ENCODE measurements around the gene TRIM26. TPM values are rescaled to one million over a fixed set of nuclear protein-coding genes. Genes with fewer than 3 reads are reported as not detected.
A peak's percentile ranks its signal among the peaks of the same experiment; 100 is the strongest.

TRIM26 gene
- polyA plus RNA-seq, 3 donors = 16.4 to 26.4 (median 26.0) TPM

GRCh38 chr6:30214657-30214982 is 1.4 kb upstream of the TRIM26 start:
- Mint-ChIP-seq H3K4me3 (peak overlapping the region; percentile 96 to 99), H3K4me1 (peaks cover 40% of the 10 kb centered on the region), H3K27ac (peak overlapping the region in 6 of 7 donors; percentile 96 to 99 (median 98)), H3K27me3 (ENCODE audit: low read depth in 3 of 3) (peaks cover 0 to 2% (median 2%) of the 10 kb centered on the region in 3 donors), H3K9me3 (peaks cover 0 to 1% (median 0%) of the 10 kb centered on the region in 7 donors), H3K36me3 (peaks cover 12 to 15% of the 10 kb centered on the region in 2 donors)
- Histone ChIP-seq H3K27ac (ENCODE audit: low read depth in 1 of 2, low read length in 2 of 2) (peak overlapping the region; percentile 94 to 95), H3K9me3 (replicated peaks in 1 of 2; ENCODE audit: control insufficient read depth in 1 of 2, insufficient read depth in 1 of 2, low read length in 2 of 2) (no peaks in the 10 kb centered on the region), H3K4me3 (replicated peaks in 1 of 3; ENCODE audit: low read depth in 2 of 3, low read length in 3 of 3) (peak overlapping the region; percentile 84 to 95 (median 88)), H2AFZ (ENCODE audit: insufficient read depth, low read depth, low read length, poor library complexity, severe bottlenecking) (peak overlapping the region; percentile 95), H3K27me3 (ENCODE audit: control insufficient read depth in 2 of 2, insufficient read depth in 2 of 2, low read length in 2 of 2) (no peaks in the 10 kb centered on the region), H3K4me2 (replicated peaks; ENCODE audit: extremely low read depth, low read length, poor library complexity, severe bottlenecking) (peak overlapping the region; percentile 86), H3K4me1 (ENCODE audit: control insufficient read depth in 1 of 2, insufficient read depth in 2 of 2, low read length in 2 of 2) (peaks cover 28 to 39% of the 10 kb centered on the region in 2 donors), H3K79me2 (ENCODE audit: insufficient read depth, low read length) (peaks cover 32% of the 10 kb centered on the region), H4K20me1 (ENCODE audit: insufficient read depth, low read length) (peaks cover 23% of the 10 kb centered on the region), H3K9ac (ENCODE audit: insufficient read depth, low read length, poor library complexity, severe bottlenecking) (peak overlapping the region; percentile 88), H3K36me3 (replicated peaks in 1 of 2; ENCODE audit: control insufficient read depth in 1 of 2, insufficient read depth in 2 of 2, low read length in 2 of 2) (peaks cover 0 to 6% of the 10 kb centered on the region in 2 donors)
- no peak for DNase-seq
- intact Hi-C loops (cut with micrococcal nuclease) = loop anchor here (5.0 to 10.0 kb wide), 3 partner anchors 113 to 180 kb away; partner anchors contain the start of genes TRIM39 (in 2 of the 2) and PPP1R11 (in 1 of the 2)
- WGBS (ENCODE audit: insufficient coverage) = no CpG with 5 or more reads among the region's 14 CpGs
- TF ChIP-seq, protein P1, sequence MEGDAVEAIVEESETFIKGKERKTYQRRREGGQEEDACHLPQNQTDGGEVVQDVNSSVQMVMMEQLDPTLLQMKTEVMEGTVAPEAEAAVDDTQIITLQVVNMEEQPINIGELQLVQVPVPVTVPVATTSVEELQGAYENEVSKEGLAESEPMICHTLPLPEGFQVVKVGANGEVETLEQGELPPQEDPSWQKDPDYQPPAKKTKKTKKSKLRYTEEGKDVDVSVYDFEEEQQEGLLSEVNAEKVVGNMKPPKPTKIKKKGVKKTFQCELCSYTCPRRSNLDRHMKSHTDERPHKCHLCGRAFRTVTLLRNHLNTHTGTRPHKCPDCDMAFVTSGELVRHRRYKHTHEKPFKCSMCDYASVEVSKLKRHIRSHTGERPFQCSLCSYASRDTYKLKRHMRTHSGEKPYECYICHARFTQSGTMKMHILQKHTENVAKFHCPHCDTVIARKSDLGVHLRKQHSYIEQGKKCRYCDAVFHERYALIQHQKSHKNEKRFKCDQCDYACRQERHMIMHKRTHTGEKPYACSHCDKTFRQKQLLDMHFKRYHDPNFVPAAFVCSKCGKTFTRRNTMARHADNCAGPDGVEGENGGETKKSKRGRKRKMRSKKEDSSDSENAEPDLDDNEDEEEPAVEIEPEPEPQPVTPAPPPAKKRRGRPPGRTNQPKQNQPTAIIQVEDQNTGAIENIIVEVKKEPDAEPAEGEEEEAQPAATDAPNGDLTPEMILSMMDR (IDR thresholded peaks at IDR 0.05) = no peak

- Mint-ChIP-seq H3K27ac (peak overlapping the region; percentile 96 to 99 (median 99)), H3K36me3 (peaks cover 13 to 18% of the 10 kb centered on the region in 2 donors), H3K4me3 (peak overlapping the region; percentile 96 to 99)
Measured at GRCh38 chr6:30213957-30214656, 901 bp upstream of the TRIM26 start.

More at GRCh38 chr6:30213957-30214656, 901 bp upstream of the TRIM26 start:
- Histone ChIP-seq H3K79me2 (ENCODE audit: insufficient read depth, low read length) (peaks cover 37% of the 10 kb centered on the region), H3K27ac (ENCODE audit: low read depth in 1 of 2, low read length in 2 of 2) (peak overlapping the region; percentile 94 to 95), H3K27me3 (ENCODE audit: control insufficient read depth in 2 of 2, insufficient read depth in 2 of 2, low read length in 2 of 2) (no peaks in the 10 kb centered on the region), H3K9me3 (replicated peaks in 1 of 2; ENCODE audit: control insufficient read depth in 1 of 2, insufficient read depth in 1 of 2, low read length in 2 of 2) (no peaks in the 10 kb centered on the region), H3K4me1 (ENCODE audit: control insufficient read depth in 1 of 2, insufficient read depth in 2 of 2, low read length in 2 of 2) (peaks cover 28 to 35% of the 10 kb centered on the region in 2 donors), H3K9ac (ENCODE audit: insufficient read depth, low read length, poor library complexity, severe bottlenecking) (peak overlapping the region; percentile 88), H3K36me3 (replicated peaks in 1 of 2; ENCODE audit: control insufficient read depth in 1 of 2, insufficient read depth in 2 of 2, low read length in 2 of 2) (peaks cover 5 to 10% of the 10 kb centered on the region in 2 donors), H3K4me2 (replicated peaks; ENCODE audit: extremely low read depth, low read length, poor library complexity, severe bottlenecking) (peak overlapping the region; percentile 86), H3K4me3 (replicated peaks in 1 of 3; ENCODE audit: low read depth in 2 of 3, low read length in 3 of 3) (peak overlapping the region; percentile 84 to 95 (median 88)), H2AFZ (ENCODE audit: insufficient read depth, low read depth, low read length, poor library complexity, severe bottlenecking) (peak overlapping the region; percentile 95), H4K20me1 (ENCODE audit: insufficient read depth, low read length) (peaks cover 29% of the 10 kb centered on the region)
- intact Hi-C loops (cut with micrococcal nuclease) = loop anchor here (5.0 to 10.0 kb wide), 3 partner anchors 113 to 181 kb away; partner anchors contain the start of genes TRIM39 (in 2 of the 2) and PPP1R11 (in 1 of the 2)
- H3K9me3 Mint-ChIP-seq = peaks cover 0 to 1% (median 0%) of the 10 kb centered on the region in 7 donors
- DNase-seq = peak; percentile 76 to 84 (median 77)
- under 1% methylated on average over 37 of the region's 45 CpGs for WGBS (ENCODE audit: insufficient coverage)
- H3K27me3 Mint-ChIP-seq (ENCODE audit: low read depth in 3 of 3) = peaks cover 0 to 2% (median 2%) of the 10 kb centered on the region in 3 donors
- TF ChIP-seq, protein P1 (IDR thresholded peaks at IDR 0.05) = no peak
- peaks cover 38% of the 10 kb centered on the region for H3K4me1 Mint-ChIP-seq

Measured in CD14-positive monocyte (primary cell).